GM23338 (cell line): ENCODE measurements around the gene EPHA8. TPM values are rescaled to one million over a fixed set of nuclear protein-coding genes. Genes with fewer than 3 reads are reported as not detected.

Source experiments
- ATAC-seq: fragments of 200-7000 bp; cut with Tn5 transposase; 3 replicates; pipeline ENCODE4 v1.9.1; 2020
- DNase-seq: peaks from one replicate; pipeline ENCODE4 v3.0.0-alpha.2; 2015; ENCODE audit warnings: low spot score
- H2AFZ ChIP-seq: fragments of 200-600 bp; sonication (generic); 2 replicates; pipeline ENCODE4 v1.8.0; 2016; ENCODE audit warnings: antibody characterized with exemption, mild to moderate bottlenecking, moderate library complexity
- H3F3A ChIP-seq: fragments of 200-600 bp; sonication (generic); replicated peaks from 2 replicates; pipeline ENCODE4 v1.8.0; 2017; ENCODE audit warnings: antibody characterized with exemption, mixed run types, low read depth
- H3K27ac ChIP-seq: fragments of 200-600 bp; sonication (generic); 2 replicates; pipeline ENCODE4 v1.6.1; 2016; ENCODE audit warnings: low read depth
- H3K27me3 ChIP-seq: fragments of 200-600 bp; sonication (generic); 2 replicates; pipeline ENCODE4 v1.8.0; 2016; ENCODE audit warnings: mild to moderate bottlenecking, mixed run types, moderate library complexity; ENCODE audit not compliant: insufficient read depth
- H3K36me3 ChIP-seq: fragments of 200-600 bp; sonication (generic); 2 replicates; pipeline ENCODE4 v1.8.0; 2016; ENCODE audit warnings: mild to moderate bottlenecking; ENCODE audit not compliant: insufficient read depth
- H3K4me1 ChIP-seq: fragments of 200-600 bp; sonication (generic); 2 replicates; pipeline ENCODE4 v1.8.0; 2016; ENCODE audit warnings: mild to moderate bottlenecking, moderate library complexity; ENCODE audit not compliant: insufficient read depth
- H3K4me2 ChIP-seq: fragments of 200-600 bp; sonication (generic); 2 replicates; pipeline ENCODE4 v1.7.1; 2017; ENCODE audit warnings: mixed run types
- H3K4me3 ChIP-seq: fragments of 200-600 bp; sonication (generic); 2 replicates; pipeline ENCODE4 v1.6.1; 2016; ENCODE audit warnings: mixed run types
- H3K79me2 ChIP-seq: fragments of 200-600 bp; sonication (generic); replicated peaks from 2 replicates; pipeline ENCODE4 v1.8.0; 2017; ENCODE audit warnings: mild to moderate bottlenecking; ENCODE audit not compliant: insufficient read depth
- H3K9me2 ChIP-seq: fragments of 200-600 bp; sonication (generic); 2 replicates; pipeline ENCODE4 v1.8.0; 2017; ENCODE audit not compliant: insufficient read depth
- H4K20me1 ChIP-seq: fragments of 200-600 bp; sonication (generic); replicated peaks from 2 replicates; pipeline ENCODE4 v1.8.0; 2017; ENCODE audit warnings: mild to moderate bottlenecking; ENCODE audit not compliant: insufficient read depth
- H3K27ac Mint-ChIP-seq: 2 replicates; pipeline ENCODE4 v1.8.0; 2020; ENCODE audit warnings: inconsistent platforms, mild to moderate bottlenecking, moderate library complexity, mixed read lengths
- H3K27me3 Mint-ChIP-seq: 3 replicates; pipeline ENCODE4 v1.8.0; 2022; ENCODE audit warnings: low read depth, mild to moderate bottlenecking, moderate library complexity, mixed read lengths, inconsistent platforms; ENCODE audit not compliant: insufficient read depth, poor library complexity
- H3K36me3 Mint-ChIP-seq: 3 replicates; pipeline ENCODE4 v1.8.0; 2021; ENCODE audit warnings: low read depth, mild to moderate bottlenecking, inconsistent platforms, moderate library complexity, mixed read lengths
- H3K4me1 Mint-ChIP-seq: 3 replicates; pipeline ENCODE4 v1.8.0; 2020; ENCODE audit warnings: mild to moderate bottlenecking, inconsistent platforms, mixed read lengths
- H3K4me3 Mint-ChIP-seq: 3 replicates; pipeline ENCODE4 v1.8.0; 2021; ENCODE audit warnings: moderate library complexity, mild to moderate bottlenecking, inconsistent platforms, mixed read lengths
- H3K9me3 Mint-ChIP-seq: 3 replicates; pipeline ENCODE4 v1.8.0; 2020; ENCODE audit warnings: moderate library complexity, mild to moderate bottlenecking, inconsistent platforms, mixed read lengths
- CREB1 ChIP-seq: fragments of 250-450 bp; sonication (Bioruptor Pico); IDR thresholded peaks from 2 replicates; pipeline ENCODE4 v1.5.0; 2020; ENCODE audit warnings: low read depth, mild to moderate bottlenecking, moderate library complexity
- CTCF ChIP-seq, 2 experiments: fragments of 200-600 bp in 1 of 2; sonication (generic) in 1 of 2; conservative IDR thresholded peaks; 2 replicates each; pipeline versions ENCODE4 v1.5.1 to v1.6.1; 2016 to 2017; ENCODE audit warnings: antibody characterized with exemption in 2 of 2, low read depth in 2 of 2, mild to moderate bottlenecking in 2 of 2, moderate library complexity in 1 of 2
- ETS1 ChIP-seq: IDR thresholded peaks from 2 replicates; pipeline ENCODE4 v1.6.1; 2016; ENCODE audit warnings: antibody characterized with exemption
- EZH2 ChIP-seq: fragments of 200-600 bp; sonication (generic); IDR thresholded peaks from one replicate; pipeline ENCODE4 v1.8.0; 2017; ENCODE audit warnings: antibody characterized with exemption, mild to moderate bottlenecking, low read depth; ENCODE audit not compliant: unreplicated experiment
- EZH2phosphoT487 ChIP-seq: fragments of 200-600 bp; sonication (generic); IDR thresholded peaks from one replicate; pipeline ENCODE4 v1.8.1; 2018; ENCODE audit warnings: antibody characterized with exemption; ENCODE audit not compliant: unreplicated experiment
- JUNB ChIP-seq: IDR thresholded peaks from one replicate; pipeline ENCODE4 v1.6.1; 2016; ENCODE audit warnings: antibody characterized with exemption; ENCODE audit not compliant: unreplicated experiment
- NANOG ChIP-seq: IDR thresholded peaks from 2 replicates; pipeline ENCODE4 v1.6.1; 2016; ENCODE audit warnings: antibody characterized with exemption, borderline replicate concordance
- REST ChIP-seq: IDR thresholded peaks from one replicate; pipeline ENCODE4 v1.6.1; 2018; ENCODE audit warnings: antibody characterized with exemption; ENCODE audit not compliant: unreplicated experiment
- STAT1 ChIP-seq: IDR thresholded peaks from one replicate; pipeline ENCODE4 v1.6.1; 2016; ENCODE audit warnings: antibody characterized with exemption; ENCODE audit not compliant: unreplicated experiment
- ZNF114 ChIP-seq: fragments of 250-450 bp; sonication (Bioruptor Pico); IDR thresholded peaks from 2 replicates; pipeline ENCODE4 v1.5.0; 2020; ENCODE audit warnings: mild to moderate bottlenecking, moderate library complexity
- ZNF331 ChIP-seq: fragments of 250-450 bp; sonication (Bioruptor Pico); IDR thresholded peaks from 2 replicates; pipeline ENCODE4 v1.5.0; 2020; ENCODE audit warnings: low read depth, mild to moderate bottlenecking, moderate library complexity
- ZNF462 ChIP-seq: fragments of 250-450 bp; sonication (Bioruptor Pico); IDR thresholded peaks from 2 replicates; pipeline ENCODE4 v1.5.0; 2020; ENCODE audit warnings: mild to moderate bottlenecking, moderate library complexity
- polyA plus RNA-seq: library from polyadenylated mRNA; unstranded; fragments of >200 nt; fragmentation: Nextera tagmentation; extraction: Ambion mirVana; gene quantifications from 2 replicates; pipeline ENCODE4 v1.2.1, GENCODE V29; 2016
- total RNA-seq: library from RNA; depleted of rRNA; stranded (reverse); fragments of >200 nt; shearing (Covaris generic); gene quantifications from 2 replicates; pipeline ENCODE4 v1.2.3, GENCODE V29; 2014

The EPHA8 gene
- total and polyA plus RNA-seq, 2 experiments from 2014 or later: 2.3 to 5.0 TPM

GRCh38 chr1:22529901-22530621 lies 33.2 kb upstream of the EPHA8 start:
- no peak overlapping the region for H3K4me2 ChIP-seq
- H3F3A ChIP-seq: no peaks in the 10 kb centered on the region
- 0 out of 2 replicates have a peak, but pooled peaks cover 6% of the 10 kb centered on the region for H3K36me3 ChIP-seq
- H3K4me3 ChIP-seq: no peak overlapping the region
- Mint-ChIP-seq H3K27me3 (peaks cover 8% of the 10 kb centered on the region), H3K9me3 (no peaks in the 10 kb centered on the region), H3K27ac (no peak overlapping the region; the same call in 1 of the 2 replicates), H3K4me1 (no peaks in the 10 kb centered on the region; the same call in 2 of the 3 replicates), H3K36me3 (no peaks in the 10 kb centered on the region; the same call in 2 of the 3 replicates), H3K4me3 (no peak overlapping the region)
- H4K20me1 ChIP-seq: no peaks in the 10 kb centered on the region
- no peaks in the 10 kb centered on the region for H3K9me2 ChIP-seq
- no peaks in the 10 kb centered on the region for H3K27me3 ChIP-seq
- ATAC-seq: no peak
- peak; percentile 37 for DNase-seq
- H3K27ac ChIP-seq: no peak overlapping the region
- no peak overlapping the region for H2AFZ ChIP-seq
- H3K79me2 ChIP-seq: no peaks in the 10 kb centered on the region
- TF ChIP-seq EZH2phosphoT487 (no peak), ZNF114 (no peak), EZH2 (no peak), STAT1 (no peak), ETS1 (no peak), JUNB (no peak), REST (no peak), ZNF462 (no peak), ZNF331 (no peak), CREB1 (CRISPR knock-in tag) (no peak), NANOG (no peak), CTCF (conservative IDR thresholded peaks at IDR 0.05; ENCODE audit: low read depth in 2 of 2) (no peak)
- no peaks in the 10 kb centered on the region for H3K4me1 ChIP-seq
